Activated gamma-delta T cell treated with anti-CD3 and anti-CD28 coated beads, Interleukin-2, amount 50 U/mL, for 16 hours (primary cell): Measurements from ENCODE around the gene MYO1B.
"Not testable (repeated sequence)": the region's sequence is repeated elsewhere in the genome, so short reads cannot be mapped to it uniquely, and the experiment has no call there.

Experiments used
- DNase-seq: peaks from one replicate; pipeline ENCODE4 v3.0.0-alpha.2; 2020; ENCODE audit warnings: low read depth

Gene MYO1B

GRCh38 chr2:191410646-191411436 lies 165.6 kb downstream of the MYO1B start:
- no peak for DNase-seq

GRCh38 chr2:191411472-191411871 lies 166.3 kb downstream of the MYO1B start:
- no peak for DNase-seq

- DNase-seq = no peak
Observed at GRCh38 chr2:191412353-191412752, 167.1 kb downstream of the MYO1B start.

GRCh38 chr2:191415101-191415500 lies 169.9 kb downstream of the MYO1B start:
- DNase-seq = no peak

- DNase-seq = no peak
Observed at GRCh38 chr2:191415858-191416257, 170.7 kb downstream of the MYO1B start.

GRCh38 chr2:191417746-191418145 lies 172.5 kb downstream of the MYO1B start:
- no peak for DNase-seq

- no peak for DNase-seq
Observed at GRCh38 chr2:191421950-191422349, 176.7 kb downstream of the MYO1B start.

- no peak for DNase-seq
Observed at GRCh38 chr2:191427031-191427430, 181.8 kb downstream of the MYO1B start.

- no peak for DNase-seq
Observed at GRCh38 chr2:191428141-191428540, 182.9 kb downstream of the MYO1B start.

GRCh38 chr2:191430476-191430875 lies 185.3 kb downstream of the MYO1B start:
- DNase-seq = no peak

GRCh38 chr2:191432121-191432520 lies 186.9 kb downstream of the MYO1B start:
- no peak for DNase-seq

GRCh38 chr2:191434072-191434471 lies 188.9 kb downstream of the MYO1B start:
- no peak for DNase-seq

- DNase-seq = no peak
Observed at GRCh38 chr2:191435141-191435540, 189.9 kb downstream of the MYO1B start.

- no peak for DNase-seq
Observed at GRCh38 chr2:191436368-191437055, 191.3 kb downstream of the MYO1B start.

- no peak for DNase-seq
Observed at GRCh38 chr2:191439481-191439880, 194.3 kb downstream of the MYO1B start.

- DNase-seq = no peak
Observed at GRCh38 chr2:191441496-191442214, 196.5 kb downstream of the MYO1B start.

- DNase-seq = no peak
Observed at GRCh38 chr2:191443446-191443845, 198.2 kb downstream of the MYO1B start.

GRCh38 chr2:191446910-191447309 lies 201.7 kb downstream of the MYO1B start:
- no peak for DNase-seq

GRCh38 chr2:191451116-191451515 lies 205.9 kb downstream of the MYO1B start:
- DNase-seq = no peak

- DNase-seq = no peak
Observed at GRCh38 chr2:191452065-191452464, 206.9 kb downstream of the MYO1B start.

GRCh38 chr2:191453761-191454160 lies 208.6 kb downstream of the MYO1B start:
- DNase-seq = no peak

GRCh38 chr2:191456506-191456905 lies 211.3 kb downstream of the MYO1B start:
- DNase-seq = not testable (repeated sequence)

- no peak for DNase-seq
Observed at GRCh38 chr2:191459158-191459557, 214.0 kb downstream of the MYO1B start.
